GM18858 (cell line): ENCODE results near the gene CLDN11.

Source experiments
- ATAC-seq: cut with Tn5 transposase; IDR thresholded peaks from one replicate; pipeline ENCODE4 v1.9.1; 2021; ENCODE audit not compliant: unreplicated experiment

Gene CLDN11

GRCh38 chr3:170469151-170470062 lies 50.7 kb downstream of the CLDN11 start:
- no peak for ATAC-seq

- ATAC-seq, result no peak
These were observed 51.7 kb downstream of the CLDN11 start for GRCh38 chr3:170470063-170471016.

GRCh38 chr3:170471149-170471548 lies 52.5 kb downstream of the CLDN11 start:
- ATAC-seq, result no peak

- ATAC-seq, result no peak
These were observed 54.7 kb downstream of the CLDN11 start for GRCh38 chr3:170473358-170473757.

- ATAC-seq, result no peak
These were observed 56.5 kb downstream of the CLDN11 start for GRCh38 chr3:170475092-170475685.

- no peak for ATAC-seq
These were observed 57.6 kb downstream of the CLDN11 start for GRCh38 chr3:170476291-170476690.

- ATAC-seq, result no peak
These were observed 58.7 kb downstream of the CLDN11 start for GRCh38 chr3:170477395-170477794.

GRCh38 chr3:170480111-170480510 lies 61.4 kb downstream of the CLDN11 start:
- no peak for ATAC-seq

GRCh38 chr3:170482199-170482598 lies 63.5 kb downstream of the CLDN11 start:
- no peak for ATAC-seq

- no peak for ATAC-seq
These were observed 65.0 kb downstream of the CLDN11 start for GRCh38 chr3:170483485-170484262.
